Inflammatory macrophage (primary cell): Measurements from ENCODE around the gene BNC1.

Experiments used
- DNase-seq, 2 donors: peaks; one replicate each; pipeline ENCODE4 v3.0.0-alpha.2; 2020 to 2022
- total RNA-seq, 18 experiments: gene quantifications; one replicate each; lab custom pipeline; 2026; ENCODE audit warnings: mixed read lengths in 6 of 18, inconsistent platforms in 2 of 18; lab: John Stamatoyannopoulos, UW

BNC1 gene, protein sequence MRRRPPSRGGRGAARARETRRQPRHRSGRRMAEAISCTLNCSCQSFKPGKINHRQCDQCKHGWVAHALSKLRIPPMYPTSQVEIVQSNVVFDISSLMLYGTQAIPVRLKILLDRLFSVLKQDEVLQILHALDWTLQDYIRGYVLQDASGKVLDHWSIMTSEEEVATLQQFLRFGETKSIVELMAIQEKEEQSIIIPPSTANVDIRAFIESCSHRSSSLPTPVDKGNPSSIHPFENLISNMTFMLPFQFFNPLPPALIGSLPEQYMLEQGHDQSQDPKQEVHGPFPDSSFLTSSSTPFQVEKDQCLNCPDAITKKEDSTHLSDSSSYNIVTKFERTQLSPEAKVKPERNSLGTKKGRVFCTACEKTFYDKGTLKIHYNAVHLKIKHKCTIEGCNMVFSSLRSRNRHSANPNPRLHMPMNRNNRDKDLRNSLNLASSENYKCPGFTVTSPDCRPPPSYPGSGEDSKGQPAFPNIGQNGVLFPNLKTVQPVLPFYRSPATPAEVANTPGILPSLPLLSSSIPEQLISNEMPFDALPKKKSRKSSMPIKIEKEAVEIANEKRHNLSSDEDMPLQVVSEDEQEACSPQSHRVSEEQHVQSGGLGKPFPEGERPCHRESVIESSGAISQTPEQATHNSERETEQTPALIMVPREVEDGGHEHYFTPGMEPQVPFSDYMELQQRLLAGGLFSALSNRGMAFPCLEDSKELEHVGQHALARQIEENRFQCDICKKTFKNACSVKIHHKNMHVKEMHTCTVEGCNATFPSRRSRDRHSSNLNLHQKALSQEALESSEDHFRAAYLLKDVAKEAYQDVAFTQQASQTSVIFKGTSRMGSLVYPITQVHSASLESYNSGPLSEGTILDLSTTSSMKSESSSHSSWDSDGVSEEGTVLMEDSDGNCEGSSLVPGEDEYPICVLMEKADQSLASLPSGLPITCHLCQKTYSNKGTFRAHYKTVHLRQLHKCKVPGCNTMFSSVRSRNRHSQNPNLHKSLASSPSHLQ
- total RNA-seq, result 0 to 0.20 (median 0) reads per million in 18 experiments

DNA sequence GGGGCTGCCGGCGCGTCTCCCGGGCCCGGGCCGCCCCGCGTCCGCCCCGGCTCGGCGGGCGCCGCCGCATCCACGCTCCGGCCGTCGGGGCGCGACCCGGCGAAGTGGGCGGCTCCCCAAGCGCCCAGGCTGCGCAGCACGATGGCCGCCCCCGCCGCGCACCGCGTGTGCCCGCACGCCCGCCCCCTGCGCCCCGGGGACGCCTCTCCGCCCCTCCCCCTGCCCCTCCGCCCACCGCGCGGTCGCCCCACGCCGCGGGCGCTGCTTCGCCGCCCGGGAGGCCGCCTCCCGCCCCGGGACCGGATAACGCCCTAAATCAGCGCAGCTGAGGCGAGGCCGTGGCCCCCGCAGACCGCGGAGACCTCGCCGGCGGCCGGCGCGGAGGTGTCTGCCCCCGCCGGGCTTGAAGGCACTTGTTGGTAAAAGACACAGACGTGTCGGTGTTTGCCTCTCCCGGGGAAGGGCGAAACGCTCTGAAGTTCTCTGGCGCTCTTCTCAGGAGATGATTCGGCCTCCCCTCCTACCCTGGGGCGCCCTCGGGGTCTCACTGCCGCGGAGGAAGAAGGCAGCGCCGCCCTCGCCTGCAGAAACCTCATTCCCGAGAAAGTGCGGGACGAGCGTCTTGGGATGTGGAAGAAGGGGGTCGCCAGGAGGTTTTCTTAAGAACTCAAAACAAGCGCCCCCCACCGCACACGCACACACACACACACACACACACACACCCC lies at the start of gene BNC1:
BNC1 (minus strand) TSS at position 106 of the 725 bp plus-strand sequence; CDS start at position 70, 36 bp downstream.
- no peak for DNase-seq

DNA sequence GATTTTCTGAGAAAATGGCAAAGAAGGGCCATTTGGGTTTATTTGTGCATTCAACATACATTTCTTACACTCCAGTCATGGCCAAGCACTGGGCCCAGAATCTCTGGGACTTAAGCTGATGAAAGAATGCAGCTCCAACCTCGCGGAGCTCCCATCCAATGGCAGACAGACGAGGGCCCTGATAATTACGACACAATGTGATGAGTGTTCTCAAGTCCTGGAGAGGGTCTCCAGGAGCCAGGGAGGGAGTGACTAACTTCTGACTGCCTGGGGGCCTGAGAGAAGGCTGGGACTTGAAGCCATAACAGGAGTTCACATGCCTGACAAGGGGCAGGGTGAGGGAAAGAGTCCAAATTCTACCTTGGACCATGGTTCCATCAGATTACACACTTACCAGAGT lies 42.6 kb upstream of the BNC1 start:
- DNase-seq, result no peak

DNA sequence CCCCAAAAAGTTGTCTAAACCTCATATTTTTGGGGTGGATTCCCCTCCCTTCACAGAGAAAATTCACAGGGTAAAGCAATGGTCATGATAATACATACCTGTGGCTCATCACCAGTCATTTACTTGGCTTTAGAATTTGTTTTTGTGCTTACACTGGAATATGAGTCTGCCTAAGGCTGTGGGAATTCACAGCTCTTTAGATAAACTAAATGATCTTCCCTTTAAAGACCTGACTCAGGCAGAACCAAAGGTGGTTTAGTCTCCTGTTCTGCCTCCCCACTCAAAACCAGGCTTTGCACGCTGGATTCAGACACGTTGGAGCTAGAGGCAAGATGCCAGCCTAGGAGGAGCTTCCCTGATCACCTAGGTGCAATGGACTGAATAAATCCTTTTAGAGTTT lies 40.3 kb upstream of the BNC1 start:
- DNase-seq, result no peak

DNA sequence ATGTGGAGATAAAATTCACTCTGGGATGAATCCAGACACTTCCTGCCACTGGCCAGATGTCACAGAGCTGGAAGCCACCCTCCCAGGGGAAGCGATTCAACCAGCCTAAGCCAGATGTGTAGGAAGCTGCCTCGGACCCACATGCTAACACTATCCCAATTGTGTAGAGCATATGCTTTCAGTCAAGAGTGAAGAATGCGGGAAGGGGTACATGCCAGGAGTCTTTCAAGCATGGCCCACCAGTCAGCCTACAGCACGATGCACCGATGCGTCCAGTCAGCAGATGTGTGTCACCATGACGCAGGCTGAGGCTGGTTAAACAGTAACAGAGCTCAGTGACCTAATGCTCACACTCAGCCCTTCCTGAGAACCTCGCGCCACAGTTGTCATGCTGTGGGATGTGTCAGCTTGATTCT lies 38.8 kb upstream of the BNC1 start:
- no peak for DNase-seq

DNA sequence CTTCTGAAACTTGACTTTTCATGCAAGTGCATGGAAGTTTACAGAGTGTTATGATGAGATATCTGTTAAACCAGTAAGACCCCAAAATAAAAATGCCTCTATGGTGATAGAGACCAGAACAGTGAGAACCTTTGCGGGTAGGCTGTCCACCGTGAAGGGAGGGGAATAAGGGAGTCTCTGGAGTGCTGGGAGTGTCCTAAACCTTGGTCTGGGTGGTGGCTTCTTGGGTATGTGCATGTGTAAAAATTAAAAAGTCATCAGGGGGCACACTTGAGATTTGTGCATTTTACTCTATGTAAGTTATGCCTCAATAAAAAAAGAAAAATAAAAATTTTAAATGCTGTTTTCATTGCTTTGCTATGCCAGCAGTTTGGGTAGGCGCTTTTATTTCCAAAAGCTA lies 38.2 kb upstream of the BNC1 start:
- DNase-seq, result no peak

DNA sequence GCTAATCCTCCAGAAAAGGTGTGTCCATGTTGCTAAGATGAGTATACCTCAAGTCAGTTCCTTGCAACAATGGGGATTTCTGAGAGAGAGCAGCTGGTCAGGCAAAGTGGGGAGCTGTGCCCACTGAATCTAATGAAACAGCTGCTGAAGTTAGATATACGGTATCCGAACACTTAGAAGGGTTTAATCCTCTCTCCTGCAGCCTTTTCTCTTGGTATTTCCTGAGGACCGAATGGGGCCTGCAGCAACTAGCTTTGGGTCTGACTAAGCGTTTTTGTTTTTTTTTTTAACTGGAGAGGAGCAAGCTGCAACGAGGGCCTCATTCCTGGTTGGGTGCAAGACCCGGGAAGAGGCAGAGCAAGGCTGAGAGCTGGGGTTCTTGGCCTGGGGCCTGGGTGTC lies 37.6 kb upstream of the BNC1 start:
- no peak for DNase-seq

DNA sequence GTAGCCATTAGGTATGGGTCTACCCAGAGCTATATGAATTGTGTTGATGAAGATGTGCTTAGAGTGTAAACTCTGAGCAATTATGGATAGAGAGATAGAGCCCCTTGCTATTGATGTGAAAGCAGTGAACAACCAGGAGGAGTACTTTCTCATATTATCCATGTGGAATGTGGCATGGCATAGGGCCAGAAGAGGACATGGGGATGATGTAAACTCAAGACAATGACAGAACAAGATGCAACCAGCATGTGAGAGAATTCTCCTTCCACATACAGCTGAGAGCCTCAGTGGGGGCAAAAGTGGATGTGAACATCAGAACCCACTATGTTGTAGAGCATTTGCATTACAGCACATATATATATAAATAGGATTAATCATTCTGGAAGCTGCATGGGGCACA lies 36.4 kb upstream of the BNC1 start:
- DNase-seq, result no peak

DNA sequence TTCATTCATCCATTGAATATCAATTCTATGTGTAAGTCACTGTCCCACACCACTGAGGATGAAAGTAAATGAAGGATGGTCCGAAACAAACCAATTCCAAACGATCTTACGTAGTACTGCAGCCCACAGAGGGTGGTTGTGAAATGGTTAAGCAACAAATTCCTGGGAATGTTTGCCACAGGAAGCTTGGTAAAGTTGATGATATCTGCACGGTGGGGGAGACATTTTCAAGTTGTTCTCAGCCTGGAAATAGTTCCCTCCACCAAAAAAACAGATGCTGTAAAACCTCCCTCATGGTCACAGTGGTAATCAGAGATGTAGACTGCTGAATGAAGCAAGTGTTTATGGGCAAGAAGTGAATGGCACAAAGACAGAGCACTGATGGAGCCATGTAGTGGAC lies 35.9 kb upstream of the BNC1 start:
- DNase-seq, result no peak

DNA sequence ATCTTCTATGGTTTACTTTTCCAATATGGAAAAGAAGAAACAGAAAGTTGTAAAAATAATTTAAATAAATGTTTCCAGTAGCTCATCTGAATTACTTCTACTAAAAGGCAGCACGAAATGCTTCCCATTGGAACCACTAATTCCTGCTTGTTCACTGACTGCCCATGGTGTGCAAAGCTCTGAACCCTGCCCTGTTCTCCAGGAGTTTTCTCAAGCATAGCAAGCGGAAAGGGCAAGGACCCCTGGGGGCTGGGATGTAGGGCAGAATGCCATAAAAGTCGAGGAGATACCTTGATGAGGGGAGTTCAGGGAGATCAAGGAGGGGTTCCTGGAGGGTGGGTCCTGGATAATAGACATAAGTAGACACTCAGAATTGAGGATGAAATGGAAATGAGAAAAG lies 35.3 kb upstream of the BNC1 start:
- no peak for DNase-seq

DNA sequence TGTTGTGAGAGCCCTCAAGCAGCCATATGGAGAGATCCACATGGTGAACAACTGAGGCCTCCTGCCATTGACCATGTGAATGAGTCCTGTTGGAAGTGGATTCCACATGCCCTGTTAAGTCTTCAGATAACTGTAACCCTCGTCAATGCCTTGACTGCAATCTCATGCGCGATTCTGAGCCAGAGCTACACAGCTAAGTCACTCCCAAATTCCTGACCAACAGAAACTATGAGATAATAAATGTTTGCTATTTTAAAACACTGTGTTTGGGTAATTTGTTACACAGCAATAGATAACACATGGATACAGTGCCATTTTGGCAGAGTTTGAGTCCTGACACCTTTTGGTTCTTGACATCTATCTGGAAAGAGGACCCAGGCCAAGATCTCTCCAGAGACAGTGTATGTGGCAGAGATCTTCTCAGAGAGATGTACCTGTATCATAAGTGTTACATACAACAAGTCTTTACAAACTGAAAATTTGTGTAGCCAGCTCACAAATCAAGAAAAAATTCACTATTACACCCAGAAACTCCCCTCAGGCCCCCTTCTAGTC lies 34.5 kb upstream of the BNC1 start:
- DNase-seq, result no peak

DNA sequence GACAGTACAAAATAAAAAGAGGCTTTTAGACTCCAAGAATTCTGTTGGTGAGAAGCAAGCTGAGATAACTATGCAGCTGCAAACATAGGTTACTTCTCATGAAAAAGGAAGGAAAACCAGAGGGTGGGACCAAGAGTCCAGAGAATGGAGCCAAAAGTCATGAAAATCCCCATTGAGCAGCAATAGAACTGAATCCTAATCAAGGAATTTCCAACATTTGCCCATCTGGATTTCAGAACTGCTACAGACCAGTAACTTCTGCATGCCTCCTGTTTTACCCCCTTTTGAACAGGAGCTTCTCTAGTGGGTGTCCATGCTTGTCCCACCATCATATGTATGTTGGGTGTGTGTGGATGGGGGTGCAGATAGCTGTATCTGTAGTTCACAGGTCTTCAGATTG lies 33.6 kb upstream of the BNC1 start:
- no peak for DNase-seq

DNA sequence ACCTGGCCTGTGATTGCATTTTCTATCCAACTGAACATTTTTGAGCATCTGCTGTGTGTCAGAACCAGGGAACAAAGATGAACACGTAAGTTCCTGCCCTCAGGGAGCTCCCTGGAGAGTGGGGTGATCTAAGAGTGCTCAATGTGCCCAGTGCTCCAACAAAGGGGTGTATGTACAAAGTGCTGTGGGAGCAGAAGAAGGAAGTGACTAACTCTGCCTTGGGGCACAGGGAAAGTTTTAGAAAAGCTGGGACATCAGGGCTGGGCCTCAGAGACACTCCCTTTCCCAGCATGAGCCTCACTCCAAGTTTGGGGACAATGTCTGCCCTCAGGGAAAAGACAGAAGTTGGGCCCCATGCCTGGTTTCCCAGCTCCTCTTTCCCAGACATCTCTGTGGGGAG lies 27.6 kb upstream of the BNC1 start:
- no peak for DNase-seq

DNA sequence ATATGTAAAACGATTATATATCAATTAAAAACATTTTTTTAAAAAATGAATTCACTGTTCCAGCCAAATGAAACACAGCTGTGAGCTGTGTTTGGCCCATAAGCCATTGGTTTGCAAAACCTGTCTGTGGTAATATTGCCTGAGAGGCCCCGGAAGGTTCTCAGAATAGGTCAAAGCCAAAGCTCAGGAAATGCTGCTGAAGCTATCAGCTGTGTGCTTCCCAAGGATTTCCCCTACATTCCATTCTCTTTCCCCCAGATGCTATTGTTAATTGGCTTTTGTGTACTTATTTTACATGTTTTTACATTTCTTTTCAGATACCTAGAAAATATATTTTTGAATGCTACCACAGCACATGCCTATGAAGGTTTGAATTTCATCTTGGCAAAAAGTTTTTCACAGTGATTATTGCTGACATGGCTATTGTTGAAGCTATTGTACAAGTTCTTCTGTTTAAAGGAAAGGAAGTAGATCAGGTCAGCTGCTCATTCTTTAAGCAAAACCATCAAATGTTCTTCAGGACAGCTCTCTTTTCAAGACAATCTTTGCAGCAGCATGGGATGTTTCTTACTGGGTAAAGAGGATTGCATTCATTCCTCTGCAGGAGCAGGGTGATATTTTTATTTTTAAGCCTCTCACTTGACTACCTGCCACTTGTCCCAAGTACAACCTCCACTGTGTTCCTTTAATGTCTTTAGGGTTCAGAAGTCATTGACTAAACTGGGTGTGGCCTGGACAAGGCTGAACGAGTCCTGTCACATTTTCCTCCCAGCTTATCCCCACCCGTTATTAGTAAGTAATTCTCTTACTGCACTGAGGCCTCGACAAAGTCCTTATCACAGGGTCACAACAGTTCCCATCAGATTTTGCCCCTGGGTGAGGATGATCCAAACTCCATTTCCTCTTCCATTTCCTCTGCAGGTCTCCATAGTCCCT lies 26.3 kb upstream of the BNC1 start:
- no peak for DNase-seq

DNA sequence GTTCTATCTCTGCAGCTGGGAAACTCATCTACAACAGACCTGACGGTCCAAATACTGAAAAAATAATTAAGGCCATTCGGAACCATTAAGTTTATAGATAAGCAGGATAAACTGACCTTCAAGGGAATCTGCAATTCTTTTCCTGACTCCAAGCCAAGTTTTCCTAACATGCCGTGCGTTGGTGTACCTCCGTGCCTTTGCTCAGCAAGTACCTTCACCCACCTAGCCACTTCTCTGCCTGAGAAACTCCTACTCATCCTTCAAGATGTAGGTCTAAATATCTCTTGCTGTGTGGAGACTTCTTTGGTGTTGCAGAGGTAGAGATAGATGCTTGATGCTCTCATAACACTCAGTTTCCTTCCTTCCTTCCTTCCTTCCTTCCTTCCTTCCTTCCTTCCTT lies 24.2 kb upstream of the BNC1 start:
- DNase-seq, result no peak

DNA sequence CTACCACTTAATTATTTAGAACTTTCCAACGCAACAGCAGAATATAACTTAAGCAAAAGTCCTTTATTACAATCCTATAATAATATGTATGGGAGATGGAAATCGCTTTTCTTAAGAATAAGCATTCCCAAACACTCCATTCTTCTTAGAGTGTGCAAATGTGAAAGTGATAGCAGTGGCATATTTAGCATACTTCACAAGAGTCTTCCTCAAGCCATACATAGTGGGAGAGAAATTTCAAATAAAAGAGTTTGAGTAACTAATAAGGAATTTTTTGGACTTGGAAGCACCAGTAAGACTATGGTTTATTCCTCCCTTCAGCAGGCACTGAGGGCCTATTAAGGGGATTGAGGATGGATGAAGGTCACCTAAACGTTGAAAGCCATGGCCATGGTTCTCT lies 22.1 kb upstream of the BNC1 start:
- no peak for DNase-seq

DNA sequence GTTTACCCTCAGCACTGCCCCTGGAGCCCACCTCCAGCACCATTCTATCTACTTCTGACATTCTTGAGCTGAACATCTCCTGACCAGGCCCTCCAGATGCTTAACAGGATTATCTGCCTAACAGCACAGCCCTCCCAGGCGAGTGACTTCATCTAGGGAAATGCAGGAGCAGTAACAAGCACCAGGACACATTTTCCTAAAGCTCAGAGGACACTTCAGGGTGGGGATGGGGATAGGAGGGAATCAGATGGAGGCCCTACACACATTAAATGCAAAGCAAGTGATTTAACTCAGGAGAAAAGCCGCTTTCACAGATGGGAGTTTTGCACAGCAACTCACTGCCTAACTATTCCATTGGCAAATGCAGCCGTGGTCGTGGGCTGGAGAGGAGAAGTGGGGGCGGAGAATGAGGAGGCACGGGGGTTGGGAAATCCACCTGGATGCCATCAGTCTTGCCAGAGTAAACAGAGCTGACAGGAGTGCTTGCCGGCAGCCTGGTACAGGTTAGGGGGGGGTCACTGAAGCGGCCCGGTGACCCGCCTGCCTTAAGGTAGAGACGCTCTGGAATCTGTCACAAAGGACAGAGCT lies 21.3 kb upstream of the BNC1 start:
- DNase-seq, result no peak

DNA sequence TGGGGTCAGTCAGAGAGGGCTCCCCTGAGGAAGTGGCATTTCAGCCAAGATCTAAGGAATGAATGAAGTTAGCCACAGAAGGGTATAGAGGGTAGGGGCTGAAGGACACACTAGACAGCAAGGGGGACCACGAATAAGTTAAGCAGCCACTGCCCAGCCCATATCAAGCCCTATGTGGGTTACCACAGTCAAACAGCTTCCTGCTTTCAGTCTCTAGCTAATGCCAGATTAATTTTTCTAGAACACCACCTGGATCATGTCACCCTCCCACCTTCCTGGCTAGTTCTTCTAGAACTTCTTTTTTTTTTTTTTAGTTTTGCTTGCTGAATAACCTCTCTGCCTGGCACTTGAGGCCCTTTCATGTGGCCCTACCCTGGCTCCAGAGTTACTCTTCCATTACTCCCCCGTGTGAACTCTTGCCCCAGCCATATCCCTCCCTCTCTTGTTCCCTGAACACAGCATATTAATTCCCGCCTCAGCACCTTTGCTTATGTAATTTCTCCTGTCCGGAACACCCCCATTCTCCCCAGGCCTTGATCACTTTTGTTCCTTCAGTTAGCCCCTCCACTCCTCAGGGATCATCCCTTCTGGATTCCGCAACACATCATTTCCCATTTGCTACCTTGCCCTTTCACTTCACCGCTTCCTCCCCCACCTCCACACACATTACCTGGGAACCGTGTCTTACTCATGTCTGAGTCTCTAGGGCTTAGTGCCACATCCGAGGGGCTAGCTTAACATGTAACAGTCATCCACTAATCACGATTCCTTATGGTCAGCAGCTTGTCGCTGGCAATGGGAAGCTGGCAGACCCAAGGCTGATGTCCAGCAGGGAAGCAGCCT lies 20.6 kb upstream of the BNC1 start:
- DNase-seq, result no peak

DNA sequence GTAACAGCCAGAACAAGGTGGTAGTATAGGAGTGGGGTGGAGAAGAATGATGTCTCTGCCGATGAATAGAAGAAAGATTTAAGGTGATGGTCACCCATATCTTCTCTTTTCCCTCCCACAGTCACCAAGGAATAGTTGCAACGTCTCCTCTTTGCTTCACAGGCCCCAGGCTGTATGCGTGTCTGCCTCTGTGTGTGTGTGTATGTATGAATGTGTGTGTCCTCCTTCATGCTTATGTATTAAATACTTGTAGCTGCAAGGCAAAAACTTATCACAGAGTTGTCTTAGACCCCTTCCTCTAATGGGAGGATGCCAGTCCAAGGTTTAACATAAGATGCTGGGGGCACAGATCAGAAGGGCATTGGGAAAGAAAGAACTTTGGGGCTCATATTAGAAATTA lies 19.1 kb upstream of the BNC1 start:
- no peak for DNase-seq

DNA sequence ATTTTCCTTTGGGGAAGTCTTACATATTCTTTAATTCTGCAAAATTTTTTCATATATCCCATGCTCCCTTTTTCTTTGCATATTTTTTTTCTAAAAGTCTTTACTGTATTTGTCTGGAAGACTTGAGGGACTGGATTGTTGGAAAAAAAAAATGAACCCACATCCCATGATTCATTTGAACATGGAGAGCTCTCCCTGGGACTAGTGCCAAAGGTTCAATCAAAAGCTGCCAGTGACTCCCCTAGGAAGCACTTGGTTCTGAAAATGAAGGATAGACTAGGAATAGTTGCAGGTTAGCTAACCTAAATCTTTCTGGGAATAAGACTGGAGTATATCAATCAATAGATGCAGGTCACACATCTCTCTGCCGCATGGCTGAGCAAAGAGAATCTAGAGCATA lies 16.4 kb upstream of the BNC1 start:
- no peak for DNase-seq

DNA sequence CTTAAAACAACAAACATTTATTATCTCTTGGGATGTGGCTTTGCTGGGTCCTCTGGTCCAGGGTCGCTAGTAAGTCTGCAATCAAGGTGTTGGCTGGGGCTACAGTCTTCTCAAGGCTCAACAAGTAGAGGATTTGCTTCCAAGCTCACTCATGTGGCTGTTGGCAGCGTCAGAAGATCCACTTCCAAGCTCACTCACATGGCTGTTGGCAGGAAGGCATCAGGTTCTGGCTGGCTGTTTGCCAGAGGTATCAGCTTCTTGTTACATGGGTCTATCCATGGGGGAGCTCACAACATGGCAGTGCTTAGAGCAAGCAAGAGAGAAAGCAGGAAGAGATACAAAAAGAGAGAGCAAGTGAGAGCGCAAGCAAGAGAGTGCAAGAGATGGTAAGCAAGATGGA lies 15.0 kb upstream of the BNC1 start:
- DNase-seq, result no peak
